Activated T-cell treated with anti-CD3 and anti-CD28 coated beads for 1 hour (primary cell): ENCODE data around the gene HOXA9.

Experiments used
- DNase-seq: peaks from one replicate; pipeline ENCODE4 v3.0.0-alpha.2; 2020; ENCODE audit warnings: low read depth

Gene HOXA9

DNA sequence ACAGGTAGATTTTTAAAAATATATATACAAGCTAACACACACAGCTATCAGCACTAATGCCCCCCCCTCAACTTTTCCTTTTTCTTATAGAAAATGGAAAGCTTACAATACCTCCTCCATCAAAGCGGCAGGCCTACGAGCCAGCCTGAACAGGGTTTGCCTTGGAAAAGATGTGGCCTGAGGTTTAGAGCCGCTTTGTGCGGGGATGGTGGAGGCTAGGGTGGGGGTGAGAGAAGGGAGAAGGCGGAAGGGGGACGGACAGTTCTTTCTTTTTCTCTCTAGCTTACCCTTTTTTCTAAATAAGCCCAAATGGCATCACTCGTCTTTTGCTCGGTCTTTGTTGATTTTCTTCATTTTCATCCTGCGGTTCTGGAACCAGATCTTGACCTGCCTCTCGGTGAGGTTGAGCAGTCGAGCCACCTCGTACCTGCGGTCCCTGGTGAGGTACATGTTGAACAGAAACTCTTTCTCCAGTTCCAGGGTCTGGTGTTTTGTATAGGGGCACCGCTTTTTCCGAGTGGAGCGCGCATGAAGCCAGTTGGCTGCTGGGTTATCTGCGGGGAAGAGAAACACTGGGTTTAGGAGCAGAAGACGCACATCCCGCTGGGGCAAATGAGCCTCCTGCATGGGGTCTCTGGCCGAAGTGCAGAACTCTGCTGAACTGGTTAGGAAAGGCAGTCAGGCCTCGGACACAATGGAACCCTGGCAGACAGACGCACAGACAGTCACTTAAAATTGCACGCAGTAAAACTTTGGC, 1.9 kb downstream of the HOXA9 start:
- no peak for DNase-seq

DNA sequence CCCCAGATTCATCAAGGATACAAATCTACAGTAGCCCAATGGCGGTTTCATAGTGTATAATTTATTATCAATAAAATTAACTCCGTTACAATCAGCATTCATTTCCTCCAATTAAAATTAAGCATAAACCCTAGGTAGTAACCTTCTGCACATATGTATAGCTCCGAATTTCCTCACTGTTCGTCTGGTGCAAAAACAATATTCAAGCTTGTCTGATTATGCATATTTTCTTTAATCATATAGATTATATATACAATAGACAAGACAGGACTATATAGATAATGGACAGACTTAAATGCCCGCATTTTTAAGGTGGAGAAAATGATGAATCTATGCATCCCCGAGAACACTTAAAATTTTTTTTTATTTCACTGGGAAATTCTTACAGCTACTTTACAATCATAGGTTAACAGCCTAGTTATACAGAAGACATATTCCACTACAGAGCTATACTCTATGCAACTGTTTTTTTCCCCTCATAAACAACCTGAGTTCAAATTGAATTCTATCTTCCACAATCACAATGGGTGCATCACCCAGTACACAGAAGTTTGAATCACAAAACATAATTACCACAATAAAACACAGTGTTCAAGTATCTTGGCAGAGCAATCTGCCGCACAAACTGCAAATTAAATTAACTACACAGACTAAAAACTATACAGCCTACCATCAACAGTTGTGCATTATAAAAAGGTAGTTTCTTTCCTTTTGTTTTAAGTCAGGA, 2.6 kb downstream of the HOXA9 start:
- DNase-seq: no peak

DNA sequence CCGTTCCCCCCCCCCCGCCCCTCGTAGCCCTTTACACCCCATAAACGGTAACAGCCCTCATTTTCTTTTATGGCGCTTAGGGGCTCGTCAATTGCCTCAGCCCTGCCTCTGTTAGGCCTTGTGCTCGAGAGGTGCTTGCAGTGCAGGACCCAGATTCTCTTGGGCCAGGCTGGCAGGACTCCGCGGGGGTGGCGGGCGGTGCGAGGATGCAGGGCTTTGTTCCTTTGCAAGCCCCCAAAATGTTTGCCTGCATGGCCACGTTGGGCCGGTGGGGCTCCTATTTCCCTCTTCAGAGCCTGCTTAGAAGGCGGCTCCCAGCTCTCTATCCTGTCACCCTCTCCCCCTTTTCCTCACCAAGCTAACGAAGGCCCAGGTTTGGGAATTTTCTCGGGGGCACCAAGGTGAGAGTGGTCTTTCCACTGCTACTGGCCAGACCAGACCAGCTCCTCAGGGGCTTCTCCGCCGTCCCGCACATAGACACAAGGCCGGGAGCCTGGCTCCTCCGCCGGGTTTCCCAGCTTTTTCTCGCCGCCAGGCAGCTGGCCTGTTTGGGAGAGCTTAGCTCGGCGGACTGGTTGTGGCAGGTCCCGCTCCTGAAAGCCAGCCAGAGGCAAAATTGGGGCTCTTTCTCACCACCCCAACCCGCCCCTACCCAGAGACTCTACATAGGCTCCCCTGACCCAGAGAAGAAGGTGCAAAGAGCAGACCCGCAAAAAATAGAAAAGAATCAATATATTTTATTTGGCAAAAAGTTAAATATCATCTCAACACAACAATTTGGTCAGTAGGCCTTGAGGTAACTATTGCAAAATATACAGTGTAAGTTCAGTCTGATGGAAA, 3.4 kb downstream of the HOXA9 start:
- DNase-seq: no peak

DNA sequence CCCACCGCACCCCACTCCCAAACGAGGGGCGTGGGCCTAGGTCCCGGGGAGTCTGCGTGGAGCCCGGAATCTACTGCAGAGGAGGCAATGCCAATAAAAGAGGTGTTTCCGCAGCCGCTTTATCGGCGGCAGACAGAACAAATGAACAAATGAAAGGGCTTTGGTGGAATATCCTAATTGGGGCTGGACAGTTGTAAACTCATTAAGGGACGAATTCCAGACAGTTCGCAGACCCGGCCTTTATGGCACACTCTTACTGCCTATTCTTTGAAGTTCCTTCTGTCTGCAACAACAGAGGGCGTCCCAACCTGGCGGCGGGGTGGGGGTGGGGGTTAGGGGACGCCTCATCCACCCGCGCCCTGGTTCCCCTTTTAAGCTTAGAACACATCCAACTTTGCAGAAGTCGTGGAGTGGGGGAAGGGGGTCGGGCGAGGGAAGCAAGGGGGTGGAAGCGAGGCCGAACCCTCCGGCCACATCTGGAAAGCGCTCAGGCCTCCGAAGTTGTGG, 4.1 kb downstream of the HOXA9 start:
- no peak for DNase-seq

DNA sequence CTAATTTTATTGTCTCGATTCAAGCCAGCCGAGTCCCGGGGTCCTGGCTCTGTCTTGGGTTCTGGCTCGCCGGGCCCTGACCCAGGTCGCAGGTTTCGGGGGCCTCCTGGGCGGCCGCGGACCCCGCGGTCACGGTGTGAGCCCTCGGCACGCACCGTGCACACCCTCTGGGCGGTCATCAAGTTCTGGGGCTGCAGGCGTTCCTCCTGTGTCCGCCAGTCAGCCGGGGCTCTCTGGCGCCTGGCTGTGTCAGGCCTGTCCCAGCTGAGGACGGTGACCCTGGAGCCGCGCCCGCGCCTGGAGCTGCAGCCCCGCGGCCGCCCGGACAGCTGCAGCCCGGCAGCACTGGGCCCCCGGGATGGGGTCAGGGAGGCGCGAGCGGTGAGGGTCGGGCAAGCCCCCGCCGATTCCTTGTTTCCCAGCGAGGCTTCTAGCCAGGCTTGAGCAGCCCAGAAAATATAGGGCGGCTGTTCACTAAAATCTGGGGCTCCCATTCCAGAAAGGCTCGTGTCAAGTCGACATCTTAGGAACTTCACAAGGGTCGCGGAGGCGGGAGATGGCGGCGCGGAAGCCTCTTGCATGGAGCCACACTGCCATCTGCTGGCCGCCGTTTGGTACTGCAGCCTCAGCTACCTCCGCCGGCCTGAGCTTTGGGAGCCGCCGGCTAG, 4.7 kb downstream of the HOXA9 start:
- peak; percentile 85 for DNase-seq

DNA sequence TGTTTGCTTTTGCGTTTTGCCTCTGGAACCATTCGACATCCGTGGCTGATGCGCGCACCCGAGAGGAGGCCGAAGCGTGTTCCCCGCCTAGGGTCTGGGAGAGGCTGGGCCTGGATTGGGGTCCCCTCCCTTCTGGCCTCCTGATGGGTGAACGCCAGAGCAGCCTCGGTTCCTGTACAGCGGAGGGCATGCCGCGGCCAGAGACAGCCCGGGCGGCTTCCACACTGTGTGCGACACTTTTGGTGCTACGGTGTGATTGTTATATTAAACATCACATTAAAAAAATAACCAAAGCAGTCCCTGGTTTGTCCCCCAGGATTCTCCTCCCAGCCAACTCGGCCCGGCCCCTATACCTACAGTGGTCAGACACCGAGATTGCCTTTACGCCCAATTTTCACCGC, 5.2 kb downstream of the HOXA9 start:
- no peak for DNase-seq

DNA sequence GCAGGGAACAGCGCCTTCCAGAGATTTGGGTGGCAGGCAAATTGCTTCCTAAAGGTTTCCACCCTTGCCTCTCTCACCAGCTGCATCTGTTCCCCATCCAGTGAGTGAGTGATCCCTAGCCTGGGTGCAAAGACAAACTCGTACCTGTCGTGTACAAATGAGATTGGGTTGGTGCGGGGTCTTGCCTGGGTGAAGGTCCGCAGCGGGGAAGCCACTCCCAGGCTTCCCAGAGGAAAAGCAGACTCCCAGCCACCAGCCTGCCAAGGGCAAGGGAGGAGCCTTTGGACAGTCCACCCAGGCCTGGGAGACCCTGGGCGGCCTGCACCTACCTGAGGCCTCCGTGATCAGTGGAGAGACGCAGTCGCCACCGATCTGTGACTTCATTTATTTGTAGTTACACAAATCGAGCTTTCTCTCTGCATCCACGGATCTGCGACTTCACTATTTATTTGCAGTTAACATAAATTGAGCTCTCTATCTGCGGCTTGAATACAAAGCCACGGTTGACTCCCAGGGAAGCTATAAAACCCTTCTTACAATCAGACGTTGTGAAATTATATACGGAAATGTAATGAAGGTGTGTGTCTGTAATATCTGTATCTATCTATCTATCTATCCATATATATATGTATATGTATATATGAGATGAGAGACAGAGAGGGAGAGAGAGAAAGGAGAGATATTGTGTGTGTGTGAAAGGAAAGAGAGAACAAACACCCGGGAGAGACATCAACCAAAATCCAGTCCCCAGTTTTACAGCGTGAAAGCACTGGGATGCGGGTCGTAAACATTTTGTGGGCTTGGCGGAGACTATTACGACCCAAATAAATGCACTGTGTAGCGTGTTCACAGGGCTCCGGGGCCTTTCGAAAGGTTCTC, 5.8 kb downstream of the HOXA9 start:
- DNase-seq: no peak

DNA sequence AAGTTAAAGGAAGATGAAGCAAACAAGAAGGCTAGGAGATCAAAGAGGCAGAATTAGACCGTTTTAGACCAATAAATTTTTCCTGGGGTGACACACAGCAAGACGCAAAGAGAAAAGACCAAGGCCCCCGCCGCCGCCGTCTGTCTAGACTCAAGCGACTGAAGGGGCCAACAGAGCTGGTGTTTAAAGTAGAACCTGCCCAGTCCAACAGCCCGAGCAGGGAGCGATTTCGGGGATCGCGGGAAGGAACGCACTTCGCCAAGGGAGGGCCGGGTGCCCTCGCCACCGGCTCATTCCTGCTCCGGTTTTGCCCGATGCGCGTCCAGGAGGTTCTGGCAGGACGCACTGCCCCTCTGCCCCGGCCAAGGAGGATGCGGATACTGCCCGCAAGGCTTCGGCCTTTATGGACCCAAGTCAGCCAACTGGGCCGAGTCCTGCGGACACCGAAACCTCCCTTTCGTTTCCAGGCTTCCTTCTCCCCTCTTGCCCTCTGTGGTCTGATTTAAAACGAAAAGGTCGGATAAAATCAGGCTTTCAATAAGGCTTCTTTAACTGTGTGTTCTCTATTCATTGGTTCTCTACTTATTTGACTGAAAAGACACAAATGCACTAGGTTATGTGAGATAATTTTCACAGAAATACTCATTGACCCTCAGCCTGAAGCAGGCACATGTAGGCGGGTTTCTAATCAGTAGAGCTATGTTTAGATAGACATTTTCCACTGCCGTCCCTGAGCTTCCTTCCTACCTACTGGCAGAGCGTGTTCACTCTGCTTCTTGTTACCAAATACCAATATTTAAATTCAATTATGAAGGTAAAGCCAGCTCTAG, 6.7 kb downstream of the HOXA9 start:
- no peak for DNase-seq

DNA sequence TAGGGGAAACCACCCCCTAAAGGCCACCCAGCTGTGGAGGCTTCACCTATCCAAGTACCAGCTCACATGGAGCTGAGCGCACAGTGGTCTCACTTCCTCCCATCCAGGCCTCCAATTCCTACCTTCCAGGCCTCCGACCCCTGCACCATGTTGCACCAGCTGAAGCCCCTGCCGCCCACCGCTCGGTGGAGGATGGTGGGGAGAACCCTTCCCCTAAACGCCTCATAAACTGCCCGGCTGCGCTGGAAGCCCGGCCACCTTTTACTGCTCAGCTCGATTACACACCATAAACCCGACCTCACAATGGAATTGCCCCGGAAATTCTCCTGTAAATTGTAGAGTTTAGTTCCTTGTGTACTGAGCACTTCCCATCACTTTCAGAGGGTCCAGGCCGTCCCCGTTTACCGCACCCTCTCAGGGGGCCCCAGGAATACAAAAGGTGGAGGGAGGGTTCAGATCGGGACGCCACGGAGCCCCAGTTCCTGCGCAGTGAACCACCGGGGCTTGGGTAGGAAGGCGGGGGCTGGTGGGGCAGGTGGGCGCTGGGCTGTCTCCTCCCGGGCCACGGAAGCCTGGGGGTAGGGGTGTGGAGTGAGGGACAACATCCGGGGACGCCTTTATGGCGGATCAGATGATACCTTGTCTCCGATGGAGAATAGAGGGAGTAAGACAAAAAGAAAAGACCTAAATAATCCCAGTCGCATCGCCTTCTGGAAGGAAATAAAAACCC, 7.5 kb downstream of the HOXA9 start:
- DNase-seq: no peak

DNA sequence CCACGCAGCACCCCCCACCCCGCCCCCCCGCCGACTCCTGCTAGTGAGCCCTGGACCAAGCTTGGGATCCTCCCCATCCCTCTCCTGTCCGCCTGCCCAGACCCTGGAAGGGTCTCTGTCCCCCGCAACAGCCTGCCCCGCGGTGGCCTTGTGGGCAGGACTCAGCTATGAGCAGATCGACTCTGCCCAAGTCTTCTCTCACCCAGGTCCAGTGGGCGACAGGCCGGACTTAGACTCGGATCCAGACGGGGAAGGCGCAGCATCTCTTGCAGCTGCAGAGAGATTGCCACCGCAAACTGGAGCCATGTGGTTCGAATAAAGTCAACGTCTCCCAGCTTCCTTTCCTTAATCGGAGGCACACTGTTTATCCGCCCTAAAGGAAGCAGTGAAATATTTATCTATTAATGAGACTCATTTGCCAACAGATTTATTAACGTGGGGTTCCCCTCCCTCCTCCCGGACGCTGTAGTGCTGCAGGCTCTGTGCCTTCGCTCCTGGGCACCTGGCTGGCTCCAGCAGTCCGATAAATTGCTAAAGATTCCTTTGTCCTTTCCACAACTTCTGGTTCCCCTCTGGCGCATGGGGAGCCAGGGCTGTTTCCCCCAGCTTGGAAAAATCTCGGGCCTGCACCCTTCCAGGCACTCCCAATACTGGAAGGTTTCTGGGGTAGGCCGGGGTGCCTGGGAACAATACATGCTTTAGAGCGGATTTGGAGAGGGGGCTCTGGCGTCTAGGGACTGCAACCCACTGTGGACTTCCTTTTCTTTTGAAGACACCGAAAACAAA, 8.2 kb downstream of the HOXA9 start:
- no peak for DNase-seq

DNA sequence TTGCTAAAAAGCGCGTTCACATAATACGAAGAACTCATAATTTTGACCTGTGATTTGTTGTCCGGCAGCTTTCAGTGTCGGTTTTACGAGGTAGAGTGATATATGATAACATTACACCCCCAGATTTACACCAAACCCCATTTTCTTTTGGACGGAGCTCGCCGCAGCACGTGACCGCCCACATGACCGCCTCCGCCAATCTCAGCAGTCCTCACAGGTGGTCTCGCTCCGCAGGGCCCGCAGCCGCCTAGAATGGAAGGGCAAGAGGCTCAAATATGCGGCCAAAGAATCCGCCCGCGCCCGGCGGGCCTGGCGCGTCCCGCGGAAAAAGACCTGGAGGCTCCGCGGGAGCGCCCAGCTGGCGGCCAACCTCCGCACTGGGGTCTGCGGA, 8.8 kb downstream of the HOXA9 start, which contains the start of gene HOXA7:
Gene HOXA7 (minus strand): TSS at position 168 of the 391 bp plus-strand sequence. CDS start 130 bp downstream, at position 38.
- DNase-seq: no peak

DNA sequence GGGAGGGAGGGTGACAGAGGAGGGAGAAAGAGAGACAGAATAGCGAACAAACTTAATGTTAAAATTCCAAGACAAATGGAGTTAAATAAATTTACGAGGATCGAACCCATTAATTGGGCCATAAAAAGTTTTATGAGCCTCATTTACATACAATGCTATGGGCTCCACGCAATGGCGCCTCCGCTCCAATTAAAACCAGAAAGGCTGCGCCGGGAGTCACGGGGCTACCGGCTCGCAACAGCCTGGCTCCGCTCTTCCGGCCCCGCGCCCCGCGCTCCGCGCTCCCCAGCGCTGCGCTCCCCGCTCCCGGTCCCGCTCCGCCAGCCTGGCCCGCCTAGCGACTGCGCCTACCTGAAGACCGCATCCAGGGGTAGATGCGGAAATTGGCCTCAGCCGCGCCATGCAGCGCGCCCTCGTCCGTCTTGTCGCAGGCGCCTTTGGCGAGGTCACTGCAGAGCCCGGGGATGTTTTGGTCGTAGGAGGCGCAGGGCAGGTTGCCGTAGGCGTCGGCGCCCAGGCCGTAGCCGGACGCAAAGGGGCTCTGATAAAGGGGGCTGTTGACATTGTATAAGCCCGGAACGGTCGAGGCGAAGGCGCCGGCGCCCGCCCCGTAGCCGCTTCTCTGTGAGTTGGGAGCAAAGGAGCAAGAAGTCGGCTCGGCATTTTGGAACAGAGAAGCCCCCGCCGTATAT, 9.4 kb downstream of the HOXA9 start:
- no peak for DNase-seq

DNA sequence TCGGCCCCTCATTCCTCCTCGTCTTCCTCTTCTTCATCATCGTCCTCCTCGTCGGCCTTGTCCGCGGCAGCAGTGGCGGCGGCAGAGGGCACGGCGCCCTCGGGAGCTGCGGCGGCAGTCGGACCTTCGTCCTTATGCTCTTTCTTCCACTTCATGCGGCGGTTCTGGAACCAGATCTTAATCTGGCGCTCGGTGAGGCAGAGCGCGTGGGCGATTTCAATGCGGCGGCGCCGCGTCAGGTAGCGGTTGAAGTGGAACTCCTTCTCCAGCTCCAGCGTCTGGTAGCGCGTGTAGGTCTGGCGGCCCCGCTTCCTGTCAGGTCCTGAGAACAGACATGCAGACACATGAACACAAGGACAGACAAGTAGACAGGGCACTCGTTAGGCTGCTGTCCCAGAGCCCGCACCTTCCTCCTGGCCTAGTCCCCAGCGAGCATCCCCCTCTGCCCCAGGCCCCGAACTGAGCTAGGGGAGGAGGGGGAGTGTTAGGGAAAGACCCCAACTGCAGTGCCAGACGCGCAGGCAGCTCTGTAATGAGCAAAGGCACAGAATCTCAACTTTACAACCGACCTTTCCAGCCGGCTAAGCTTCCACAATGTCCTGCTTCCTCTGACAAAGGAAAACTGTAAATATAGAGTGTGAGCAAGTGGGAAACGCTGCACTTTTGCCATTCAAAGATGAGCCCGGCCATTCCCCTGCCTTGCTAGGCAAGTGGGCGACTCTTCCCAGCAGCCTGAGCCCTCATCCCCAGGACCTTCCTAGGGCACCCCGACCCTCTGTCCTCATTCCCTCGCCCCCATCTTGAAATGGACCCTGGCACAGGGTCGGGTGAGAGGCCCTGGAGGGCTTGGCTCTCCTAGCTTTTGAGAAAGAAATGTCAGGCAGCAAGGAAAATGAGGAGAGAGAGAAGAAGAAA, 10.2 kb downstream of the HOXA9 start:
- no peak for DNase-seq

DNA sequence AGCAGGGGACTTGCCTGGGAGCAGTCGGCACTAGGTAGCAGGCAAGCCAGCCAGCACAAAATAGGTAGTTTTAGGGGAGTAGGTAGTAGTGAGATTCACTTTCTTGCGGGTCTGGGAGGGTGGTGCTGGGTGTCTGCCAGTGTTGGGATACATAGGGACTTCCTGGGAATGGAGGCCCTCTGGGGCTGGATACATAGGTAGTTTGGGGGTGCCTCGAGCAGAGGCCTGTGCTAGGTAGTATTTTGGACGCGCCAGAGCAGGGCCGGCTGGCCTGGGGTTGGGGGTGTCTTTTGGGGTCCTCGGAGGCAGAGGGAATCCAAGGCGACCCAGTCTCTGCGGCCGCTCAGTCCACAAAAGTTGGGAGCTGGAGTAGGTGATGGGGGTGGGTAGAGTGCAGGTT, 11.0 kb downstream of the HOXA9 start:
- no peak for DNase-seq

DNA sequence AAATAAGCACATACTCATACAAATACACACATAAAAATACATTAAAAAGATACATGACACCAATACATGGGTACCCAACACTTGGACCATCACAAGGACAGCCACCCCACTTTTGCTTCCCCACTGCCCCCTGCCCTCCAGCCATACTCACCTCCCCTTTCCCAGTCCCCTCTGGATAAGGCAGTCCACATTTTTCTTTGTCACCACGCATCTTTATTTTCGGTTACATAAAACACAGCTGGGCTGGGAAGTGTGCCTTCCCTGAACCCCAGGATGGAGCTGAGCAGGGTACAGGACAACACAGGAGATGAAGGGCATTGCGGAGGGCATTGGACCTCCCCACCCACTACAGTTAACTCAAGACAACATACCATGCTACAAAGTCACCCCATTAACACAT, 11.8 kb downstream of the HOXA9 start:
- DNase-seq: no peak

DNA sequence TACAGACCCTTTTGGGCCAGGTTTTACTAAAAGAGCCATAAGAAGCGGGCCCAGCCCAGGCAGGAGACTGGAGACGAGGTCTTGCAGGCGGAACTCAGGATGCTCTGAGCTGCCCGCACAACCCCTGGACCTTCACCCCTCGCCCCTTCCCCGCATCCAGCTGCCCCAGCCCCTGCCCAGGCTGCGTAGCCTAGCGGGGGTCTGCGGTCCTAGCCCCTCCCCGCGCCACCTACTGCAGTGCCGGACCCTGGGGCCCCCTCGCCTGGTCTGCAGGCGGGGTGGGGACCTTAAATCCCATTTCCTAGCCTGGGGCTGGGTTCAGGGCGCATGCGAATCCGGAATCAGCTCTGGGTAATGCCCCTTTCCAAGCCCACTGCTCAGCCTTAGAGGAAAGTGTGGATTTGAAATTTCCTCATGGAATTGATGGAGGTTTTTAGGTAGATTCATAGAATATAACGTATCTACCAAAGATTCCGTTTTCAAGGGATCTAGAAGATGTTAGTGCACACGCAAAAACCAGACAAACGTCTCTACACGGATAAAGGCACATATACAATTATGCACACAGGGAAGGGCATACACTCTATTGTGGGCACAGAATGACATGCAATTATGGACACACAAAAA, 12.4 kb downstream of the HOXA9 start:
- DNase-seq: no peak
